T-helper 1 cell treated with Interleukin-12 subunit alpha and Interleukin-12 subunit beta and Interleukin-4 antibody, amounts not matched to agents 30 ng/mL and 1 ng/mL, for 36 hours (primary cell): ENCODE measurements around the gene CARD10. TPM values are rescaled to one million over a fixed set of nuclear protein-coding genes. Genes with fewer than 3 reads are reported as not detected.

ENCODE experiments used
- intact Hi-C: fragments of 100-400 bp; cut with micrococcal nuclease; formaldehyde crosslinking; loops from one replicate; pipeline ENCODE4 v1.15.1; 2024
- total RNA-seq: library from RNA; stranded (reverse); gene quantifications from 2 replicates; pipeline ENCODE4 v1.2.3, GENCODE V29; 2022

CARD10 gene
- total RNA-seq, 1 donor from 2014 or later: not detected

GRCh38 chr22:37443977-37444376 is 75.2 kb downstream of the CARD10 start:
- intact Hi-C loops: no loop called here

- intact Hi-C loops: no loop called here
Measured at GRCh38 chr22:37443086-37443485, 76.1 kb downstream of the CARD10 start.

- intact Hi-C loops: no loop called here
Measured at GRCh38 chr22:37442537-37442936, 76.7 kb downstream of the CARD10 start.

- intact Hi-C loops: no loop called here
Measured at GRCh38 chr22:37442135-37442534, 77.1 kb downstream of the CARD10 start.

GRCh38 chr22:37440875-37441274 is 78.3 kb downstream of the CARD10 start:
- intact Hi-C loops: no loop called here

Other genes with a start within 250 kb of the CARD10 start
- gene CYTH4, start 236.9 kb downstream of the CARD10 start, total RNA-seq: 148 and 160 TPM in 2 replicates
- 0.12 and 0.17 TPM in 2 replicates for gene ELFN2, start 91.9 kb downstream of the CARD10 start, total RNA-seq
- 207 and 211 TPM in 2 replicates for gene MFNG, start 33.0 kb downstream of the CARD10 start, total RNA-seq
- 1.9 and 2.3 TPM in 2 replicates for gene CDC42EP1, start 41.1 kb upstream of the CARD10 start, total RNA-seq
- gene LGALS2, start 60.7 kb upstream of the CARD10 start, total RNA-seq: 0.39 TPM in 1 of 2 replicates, not detected in the other
- gene GGA1, start 89.4 kb upstream of the CARD10 start, total RNA-seq: 65.1 and 67.2 TPM in 2 replicates
- gene SH3BP1, start 120.3 kb upstream of the CARD10 start, total RNA-seq: 183 and 187 TPM in 2 replicates
- 17.7 and 20.6 TPM in 2 replicates for gene PDXP, start 139.3 kb upstream of the CARD10 start, total RNA-seq
- 791 and 792 TPM in 2 replicates for gene LGALS1, start 156.2 kb upstream of the CARD10 start, total RNA-seq
- 53.4 and 55.6 TPM in 2 replicates for gene NOL12, start 166.9 kb upstream of the CARD10 start, total RNA-seq
- gene TRIOBP, start 177.6 kb upstream of the CARD10 start, total RNA-seq: 41.0 and 45.8 TPM in 2 replicates